K562 treated with DMSO at 1 percent for 12 hours (cell line): ENCODE data around the gene NIT1. TPM values are rescaled to one million over a fixed set of nuclear protein-coding genes. Genes with fewer than 3 reads are reported as not detected.

Experiments used
- total RNA-seq: library from RNA; unstranded; fragments of 300-600 nt; gene quantifications from 2 replicates; pipeline ENCODE4 v1.2.3, GENCODE V29; 2022; ENCODE audit not compliant: insufficient read depth

The NIT1 gene, protein sequence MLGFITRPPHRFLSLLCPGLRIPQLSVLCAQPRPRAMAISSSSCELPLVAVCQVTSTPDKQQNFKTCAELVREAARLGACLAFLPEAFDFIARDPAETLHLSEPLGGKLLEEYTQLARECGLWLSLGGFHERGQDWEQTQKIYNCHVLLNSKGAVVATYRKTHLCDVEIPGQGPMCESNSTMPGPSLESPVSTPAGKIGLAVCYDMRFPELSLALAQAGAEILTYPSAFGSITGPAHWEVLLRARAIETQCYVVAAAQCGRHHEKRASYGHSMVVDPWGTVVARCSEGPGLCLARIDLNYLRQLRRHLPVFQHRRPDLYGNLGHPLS
- total RNA-seq = 33.4 and 47.9 TPM in 2 replicates

DNA sequence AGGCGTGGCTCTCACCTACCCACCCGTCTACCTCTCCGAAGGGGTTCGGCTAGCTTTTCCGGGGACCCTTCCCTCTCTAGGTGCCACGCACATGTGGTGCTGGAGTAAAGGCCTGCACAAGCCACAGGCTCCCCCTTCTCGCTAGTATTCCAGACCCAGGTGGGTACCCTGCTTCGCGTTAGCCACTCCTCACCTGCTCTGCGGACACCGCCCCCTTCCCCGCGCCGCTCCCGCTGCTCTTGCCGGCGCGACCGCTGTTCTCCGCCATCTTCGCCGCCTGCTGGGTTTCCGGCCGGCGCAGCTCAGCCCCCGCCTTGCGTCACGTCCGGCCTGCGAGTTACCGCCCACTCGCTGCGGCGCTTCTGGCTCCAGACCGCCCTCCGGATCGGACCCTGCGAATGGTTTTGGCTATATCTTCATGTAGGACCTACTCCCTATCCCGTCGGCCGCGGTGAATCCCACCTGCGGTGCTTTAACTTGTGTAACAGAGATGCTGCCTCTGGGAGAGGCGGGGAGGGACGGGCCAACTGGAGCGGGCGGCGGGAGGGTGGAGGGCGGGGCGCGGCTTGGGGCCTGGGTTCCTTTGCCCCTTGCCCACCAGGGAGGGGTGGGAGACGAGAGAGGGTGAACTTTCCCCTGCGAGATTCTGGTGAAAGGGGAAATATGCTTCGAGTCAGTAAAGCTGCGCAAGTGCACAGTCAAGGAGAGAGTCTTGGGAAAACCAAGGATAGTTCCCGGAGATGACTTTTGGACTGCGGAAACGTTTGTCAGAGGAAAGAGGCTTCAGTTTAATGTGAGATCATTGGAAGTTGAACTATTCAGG, at the start of gene NIT1, which contains the start of gene PFDN2:
Gene NIT1, plus strand, starts transcription at position 347 of the 823 bp plus-strand sequence. Its CDS starts 72 bp downstream, at position 419.
Gene PFDN2, minus strand, starts transcription at position 279 of the 823 bp plus-strand sequence. Its CDS starts 11 bp downstream, at position 268.

GRCh38 chr1:161069731-161070270, 48.1 kb upstream of the NIT1 start, which contains the start of gene ARHGAP30:
ARHGAP30 (minus strand) TSS chr1:161069891; CDS start chr1:161069624, 267 bp downstream.

GRCh38 chr1:161089251-161089924, 28.5 kb upstream of the NIT1 start, which contains the start of gene NECTIN4:
NECTIN4 (minus strand) TSS chr1:161089558; CDS start chr1:161089296, 262 bp downstream.

DNA sequence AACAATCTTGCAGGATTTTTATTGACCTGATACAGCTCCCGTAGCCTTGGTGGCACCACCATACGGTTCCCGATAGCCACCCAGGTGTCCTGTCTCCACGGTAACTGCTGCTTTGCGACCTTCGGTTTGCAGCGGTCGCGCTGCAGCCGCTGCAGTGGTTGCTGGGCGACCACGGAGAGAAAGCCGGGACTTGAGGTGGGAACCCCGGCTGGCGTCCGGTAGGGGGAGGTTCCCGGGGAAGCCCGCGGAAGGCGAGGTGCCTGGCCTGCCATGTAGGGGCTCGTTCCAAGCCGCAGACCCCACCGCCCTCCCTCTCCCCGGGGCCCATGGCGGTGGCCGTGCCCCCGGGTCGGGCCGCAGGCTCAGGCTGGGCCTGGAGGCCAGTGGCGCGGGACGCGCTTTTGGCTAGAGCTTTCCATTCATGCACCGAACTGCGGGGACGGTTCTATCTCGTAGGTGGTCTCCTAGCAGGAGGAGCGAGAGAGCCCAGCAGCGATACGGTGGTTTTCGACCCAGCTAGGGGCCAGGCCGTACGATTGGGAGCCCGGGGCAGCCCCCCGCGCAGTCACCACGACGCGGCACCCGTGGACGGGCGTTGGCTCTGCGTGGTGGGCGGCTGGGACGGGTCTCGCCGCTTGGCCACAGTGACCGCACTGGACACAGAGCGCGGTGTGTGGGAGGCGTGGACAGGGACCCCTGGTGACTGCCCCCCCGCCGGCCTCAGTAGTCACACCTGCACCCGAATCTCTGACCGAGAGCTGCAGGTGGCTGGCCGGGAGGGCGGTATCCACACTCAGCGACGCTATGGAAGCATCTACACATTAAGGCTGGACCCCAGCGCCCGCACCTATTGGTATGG, 19.5 kb upstream of the NIT1 start, which contains the start of gene KLHDC9:
Gene KLHDC9, plus strand, starts transcription at position 152 of the 859 bp plus-strand sequence. Its CDS starts 175 bp downstream, at position 327.

GRCh38 chr1:161132410-161133219, 14.7 kb downstream of the NIT1 start, which contains the start of gene DEDD:
DEDD (minus strand) TSS chr1:161132667; CDS start chr1:161124462, 8,205 bp downstream.

DNA sequence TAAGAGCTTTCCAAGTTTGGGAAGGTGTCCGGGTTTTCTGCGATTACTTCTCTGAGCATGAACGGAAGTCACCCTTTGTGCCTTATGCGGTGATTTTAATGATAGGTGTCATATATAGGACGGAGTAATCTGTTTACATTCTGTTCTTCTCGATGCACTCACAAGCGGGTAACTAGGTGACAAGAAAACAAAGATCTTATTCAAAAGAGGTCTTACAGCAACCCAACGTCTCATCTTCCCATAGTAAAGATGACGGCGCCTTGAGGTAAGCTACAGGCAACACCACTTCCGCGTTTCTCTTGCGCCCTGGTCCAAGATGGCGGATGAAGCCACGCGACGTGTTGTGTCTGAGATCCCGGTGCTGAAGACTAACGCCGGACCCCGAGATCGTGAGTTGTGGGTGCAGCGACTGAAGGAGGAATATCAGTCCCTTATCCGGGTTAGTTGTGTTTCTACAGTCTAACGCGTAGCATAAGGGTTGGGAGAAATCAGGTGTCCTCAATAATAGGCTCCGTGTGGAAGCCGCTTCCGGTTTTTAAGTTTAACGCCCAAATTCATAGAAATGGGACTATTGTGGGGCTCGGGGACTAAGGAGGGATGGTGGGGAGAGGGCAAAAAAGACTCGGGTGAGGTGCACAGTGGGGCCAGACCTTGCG, 35.9 kb downstream of the NIT1 start, which contains the start of gene UFC1:
Gene UFC1, plus strand, starts transcription at position 297 of the 656 bp plus-strand sequence. Its CDS starts 20 bp downstream, at position 317.

GRCh38 chr1:161159087-161159912, 41.4 kb downstream of the NIT1 start, which contains the start of gene USP21:
USP21 (plus strand) TSS chr1:161159500; CDS start chr1:161160641, 1,141 bp downstream.

GRCh38 chr1:161165742-161166668, 48.1 kb downstream of the NIT1 start, which contains the start of gene PPOX:
PPOX (plus strand) TSS chr1:161166426; CDS start chr1:161166848, 422 bp downstream.

Other genes with a start within 250 kb of the NIT1 start
- gene ITLN1, start 232.9 kb upstream of the NIT1 start, total RNA-seq = not detected in 2 replicates
- gene ITLN2, start 163.3 kb upstream of the NIT1 start, total RNA-seq = not detected in 2 replicates
- 30.3 and 70.7 TPM in 2 replicates for gene F11R, start 97.0 kb upstream of the NIT1 start, total RNA-seq
- gene TSTD1, start 79.1 kb upstream of the NIT1 start, total RNA-seq = 2.0 TPM in 1 of 2 replicates, not detected in the other
- gene USF1, start 72.1 kb upstream of the NIT1 start, total RNA-seq = 60.5 and 62.8 TPM in 2 replicates
- not detected in 2 replicates for gene ARHGAP30, start 48.2 kb upstream of the NIT1 start, total RNA-seq
- not detected in 2 replicates for gene NECTIN4, start 28.5 kb upstream of the NIT1 start, total RNA-seq
- gene KLHDC9, start 19.7 kb upstream of the NIT1 start, total RNA-seq = not detected in 2 replicates
- 159 and 181 TPM in 2 replicates for gene PFDN2, start 68 bp upstream of the NIT1 start, total RNA-seq
- gene DEDD, start 14.6 kb downstream of the NIT1 start, total RNA-seq = 21.0 and 35.0 TPM in 2 replicates
- 87.4 and 100 TPM in 2 replicates for gene UFC1, start 35.9 kb downstream of the NIT1 start, total RNA-seq
- 19.1 and 27.5 TPM in 2 replicates for gene USP21, start 41.4 kb downstream of the NIT1 start, total RNA-seq
- 29.1 and 35.6 TPM in 2 replicates for gene PPOX, start 48.3 kb downstream of the NIT1 start, total RNA-seq
- gene B4GALT3, start 59.4 kb downstream of the NIT1 start, total RNA-seq = 64.7 and 86.5 TPM in 2 replicates
- gene ADAMTS4, start 80.9 kb downstream of the NIT1 start, total RNA-seq = 1.3 and 1.7 TPM in 2 replicates
- 91.5 and 101 TPM in 2 replicates for gene NDUFS2, start 84.3 kb downstream of the NIT1 start, total RNA-seq
- gene FCER1G, start 97.2 kb downstream of the NIT1 start, total RNA-seq = 3.5 TPM in 1 of 2 replicates, not detected in the other
- not detected in 2 replicates for gene APOA2, start 105.5 kb downstream of the NIT1 start, total RNA-seq
- 15.8 and 16.9 TPM in 2 replicates for gene TOMM40L, start 108.0 kb downstream of the NIT1 start, total RNA-seq
- gene NR1I3, start 120.1 kb downstream of the NIT1 start, total RNA-seq = not detected in 2 replicates
- gene PCP4L1, start 140.6 kb downstream of the NIT1 start, total RNA-seq = not detected in 2 replicates
- gene MPZ, start 191.9 kb downstream of the NIT1 start, total RNA-seq = 3.6 and 6.8 TPM in 2 replicates
- 109 and 198 TPM in 2 replicates for gene SDHC, start 196.3 kb downstream of the NIT1 start, total RNA-seq
- gene CFAP126, start 249.8 kb downstream of the NIT1 start, total RNA-seq = not detected in 2 replicates